Endothelial cell of umbilical vein (primary cell): ENCODE measurements around the gene CDC42BPB. TPM values are rescaled to one million over a fixed set of nuclear protein-coding genes. Genes with fewer than 3 reads are reported as not detected.
A peak's percentile ranks its signal among the peaks of the same experiment; 100 is the strongest.

Experiments used
- BruUV-seq: library from RNA; stranded (reverse); fragments of 400-500 nt; replicated peaks from 2 replicates; lab custom pipeline; 2021; lab: Mats Ljungman, UMichigan
- CTCF ChIA-PET: fragments of 300-600, 350-600 bp; sonication (Branson Sonifier 250); formaldehyde crosslinking; loops from one replicate; lab custom pipeline; 2021; ENCODE audit warnings: antibody characterized with exemption, inconsistent platforms; lab: Charles Lee
- POLR2A ChIA-PET: fragments of 300-600, 350-600 bp; sonication (Branson Sonifier 250); formaldehyde crosslinking; loops from one replicate; lab custom pipeline; 2021; ENCODE audit warnings: antibody characterized with exemption, inconsistent platforms; lab: Charles Lee
- DNase-seq: peaks from one replicate; pipeline ENCODE4 v3.0.0-alpha.2; 2011; ENCODE audit warnings: low read depth, low spot score
- FAIRE-seq: peaks from 2 replicates; lab custom pipeline; 2011; peaks lifted over from hg19 to GRCh38; lab: Jason Lieb, UNC
- H2AFZ ChIP-seq: 2 replicates; pipeline ENCODE4 v1.6.0; 2012; ENCODE audit warnings: low read depth, low read length, control low read depth, inconsistent platforms
- H3K27ac ChIP-seq: 2 replicates; pipeline ENCODE4 v1.5.1; 2011; ENCODE audit warnings: low read depth, mild to moderate bottlenecking, control low read depth, low read length, moderate library complexity; ENCODE audit not compliant: insufficient read depth
- H3K27me3 ChIP-seq, 2 experiments: 2 replicates each; pipeline versions ENCODE4 v1.6.0 to v1.6.1; 2011; ENCODE audit warnings: low read length in 2 of 2, mixed read lengths in 1 of 2; ENCODE audit not compliant: control insufficient read depth in 2 of 2, insufficient read depth in 2 of 2
- H3K36me3 ChIP-seq, 2 experiments: 2 replicates in 1 of 2; 3 replicates in 1 of 2; pipeline ENCODE4 v1.5.1; 2011; ENCODE audit warnings: low read length in 2 of 2, mild to moderate bottlenecking in 1 of 2, moderate library complexity in 1 of 2; ENCODE audit not compliant: control insufficient read depth in 2 of 2, insufficient read depth in 2 of 2; ENCODE audit errors: extremely low read depth in 1 of 2
- H3K4me1 ChIP-seq: 3 replicates; pipeline ENCODE4 v1.5.1; 2011; ENCODE audit warnings: mild to moderate bottlenecking, low read length; ENCODE audit not compliant: control insufficient read depth, insufficient read depth; ENCODE audit errors: extremely low read depth
- H3K4me2 ChIP-seq: 2 replicates; pipeline ENCODE4 v1.6.1; 2011; ENCODE audit warnings: low read length, control low read depth, mixed read lengths; ENCODE audit not compliant: insufficient read depth
- H3K4me3 ChIP-seq, 3 experiments: fragments of 200-600 bp in 1 of 3; sonication (generic), shearing (Covaris generic) in 1 of 3; replicated peaks in 1 of 3; 2 replicates each; pipeline ENCODE4 v1.5.1; 2011 to 2016; ENCODE audit warnings: control low read depth in 3 of 3, low read length in 3 of 3, mild to moderate bottlenecking in 2 of 3, inconsistent platforms in 1 of 3, low read depth in 1 of 3, moderate library complexity in 1 of 3; ENCODE audit not compliant: insufficient read depth in 1 of 3
- H3K79me2 ChIP-seq: 2 replicates; pipeline ENCODE4 v1.6.0; 2012; ENCODE audit warnings: low read length, inconsistent platforms; ENCODE audit not compliant: control insufficient read depth, insufficient read depth
- H3K9ac ChIP-seq: replicated peaks from 2 replicates; pipeline ENCODE3; 2011; ENCODE audit warnings: low read length, control low read depth; ENCODE audit not compliant: insufficient read depth; ENCODE audit errors: extremely low read depth
- H3K9me1 ChIP-seq: replicated peaks from 3 replicates; pipeline ENCODE4 v1.6.0; 2011; ENCODE audit warnings: mild to moderate bottlenecking, low read length; ENCODE audit not compliant: control insufficient read depth, insufficient read depth; ENCODE audit errors: extremely low read depth
- H3K9me3 ChIP-seq: replicated peaks from 2 replicates; pipeline ENCODE4 v1.5.1; 2012; ENCODE audit warnings: low read length, inconsistent platforms; ENCODE audit not compliant: control insufficient read depth, insufficient read depth
- H4K20me1 ChIP-seq: replicated peaks from 2 replicates; pipeline ENCODE3; 2011; ENCODE audit warnings: mild to moderate bottlenecking, low read length; ENCODE audit not compliant: control insufficient read depth, insufficient read depth; ENCODE audit errors: extremely low read depth
- EZH2 ChIP-seq: IDR thresholded peaks from 2 replicates; pipeline ENCODE4 v1.6.1; 2012; ENCODE audit warnings: borderline replicate concordance, low read depth, mild to moderate bottlenecking, moderate library complexity, low read length, inconsistent platforms; ENCODE audit not compliant: severe bottlenecking
- FOS ChIP-seq: IDR thresholded peaks from 2 replicates; pipeline ENCODE4 v1.6.1; 2011; ENCODE audit warnings: mild to moderate bottlenecking, low read length, moderate library complexity, borderline replicate concordance; ENCODE audit not compliant: insufficient read depth
- MAX ChIP-seq: IDR thresholded peaks from 2 replicates; pipeline ENCODE4 v1.6.1; 2011; ENCODE audit not compliant: insufficient read depth, insufficient read length
- MYC ChIP-seq: IDR thresholded peaks from one replicate; pipeline ENCODE4 v1.6.1; 2011; ENCODE audit warnings: mild to moderate bottlenecking, low read depth, low read length
- dilution Hi-C: fragments of 300-500 bp; cut with MboI; formaldehyde crosslinking; loops from one replicate; pipeline ENCODE4 v1.15.0; 2019; ENCODE audit warnings: low sequenced_read_pairs; ENCODE audit not compliant: extremely low pct_ligation_motif_present
- intact Hi-C: fragments of 100-400 bp; cut with micrococcal nuclease; formaldehyde crosslinking; loops from one replicate; pipeline ENCODE4 v1.10.0; 2022
- polyA plus RNA-seq, 4 experiments: library from polyadenylated mRNA; depleted of rRNA in 3 of 4; stranded (reverse) in 3 of 4; unstranded in 1 of 4; fragments of >200 nt; gene quantifications; 2 replicates each; pipeline versions ENCODE4 v1.2.1 to v1.2.3, GENCODE V29; 2011 to 2012; ENCODE audit warnings: missing spikeins in 1 of 4
- total RNA-seq: library from RNA; stranded (reverse); gene quantifications from 2 replicates; pipeline ENCODE4 v1.2.3, GENCODE V29; 2021

CDC42BPB gene
- total and polyA plus RNA-seq, 2 donors (not counting 3 experiments of a cell fraction or from before 2014, with no cell fraction given): 82.6 to 131 TPM

- CTCF ChIA-PET: interaction anchor here (1.6 to 7.9 kb wide), 5 partner anchors 21 to 189 kb away, joined by 3 to 257 read pairs (median 219); partner anchors contain the start of gene TNFAIP2
- Histone ChIP-seq H3K9me3 (no peaks in the 10 kb centered on the region), H3K27ac (no peak overlapping the region), H3K4me2 (no peak overlapping the region), H3K4me3 (no peak overlapping the region), H3K9ac (no peak overlapping the region), H3K79me2 (no peaks in the 10 kb centered on the region), H3K9me1 (no peaks in the 10 kb centered on the region), H3K4me1 (no peaks in the 10 kb centered on the region), H3K27me3 (peaks cover 28 to 29% of the 10 kb centered on the region in 2 experiments), H4K20me1 (no peaks in the 10 kb centered on the region), H3K36me3 (no peaks in the 10 kb centered on the region), H2AFZ (no peak overlapping the region)
- no peak for TF ChIP-seq MAX
- TF ChIP-seq EZH2: peak; percentile 7
- DNase-seq (no peak), FAIRE-seq (no peak)
- POLR2A ChIA-PET: interaction anchor here (0.6 kb wide), 1 partner anchor 12 kb away, joined by 4 read pairs; no protein-coding TSS in a partner anchor
- intact Hi-C loops: loop anchor here (5.0 kb wide), 1 partner anchor 285 kb away; the partner anchor contains the start of gene MARK3
- dilution Hi-C loops: no loop called here
- no TSS peak for BruUV-seq
These were observed 45.4 kb upstream of the CDC42BPB start for GRCh38 chr14:103102689-103103260.

GRCh38 chr14:103101963-103102688 is 44.8 kb upstream of the CDC42BPB start:
- FAIRE-seq (no peak), DNase-seq (no peak)
- TF ChIP-seq EZH2 (peak; percentile 85), FOS (no peak), MYC (no peak)
- dilution Hi-C loops (no loop called here), intact Hi-C loops (loop anchor here (5.0 kb wide), 1 partner anchor 285 kb away; the partner anchor contains the start of gene MARK3)
- Histone ChIP-seq H2AFZ (no peak overlapping the region), H3K27ac (no peak overlapping the region), H3K4me3 (no peak overlapping the region), H3K9me3 (no peaks in the 10 kb centered on the region), H3K27me3 (peaks cover 28 to 29% of the 10 kb centered on the region in 2 experiments), H4K20me1 (no peaks in the 10 kb centered on the region), H3K4me2 (no peak overlapping the region), H3K36me3 (no peaks in the 10 kb centered on the region), H3K9ac (no peak overlapping the region), H3K79me2 (no peaks in the 10 kb centered on the region), H3K9me1 (no peaks in the 10 kb centered on the region), H3K4me1 (no peaks in the 10 kb centered on the region)
- no TSS peak for BruUV-seq
- CTCF ChIA-PET: interaction anchor here (1.6 to 7.9 kb wide), 3 partner anchors 22 to 189 kb away, joined by 3 to 257 read pairs (median 219); partner anchors contain the start of gene TNFAIP2
- POLR2A ChIA-PET: no interaction called here
